Measurements from ENCODE around the gene RAB4B. TPM values are rescaled to one million over a fixed set of nuclear protein-coding genes. Genes with fewer than 3 reads are reported as not detected.

RAB4B gene
- total and polyA plus RNA-seq, 2 of the 13 experiments (the other 11 are each of a cell fraction or from before 2014, with no cell fraction given): 3.3 to 5.4 TPM

GRCh38 chr19:40777937-40778705 lies at the start of gene RAB4B (continued):
- peak; percentile 44; the same call in 1 of the 2 replicates for TF ChIP-seq ZNF574 (CRISPR knock-in tag; IDR thresholded peaks at IDR 0.05)
- TF ChIP-seq ZNF704 (CRISPR knock-in tag; IDR thresholded peaks at IDR 0.05; ENCODE audit: borderline replicate concordance): no peak; the same call in 1 of the 2 replicates
- peak; percentile 74 for TF ChIP-seq PHF8 (CRISPR knock-in tag; IDR thresholded peaks at IDR 0.05)
- peak; percentile 67 for TF ChIP-seq SP1 (IDR thresholded peaks at IDR 0.05)
- TF ChIP-seq SP1 (CRISPR knock-in tag; IDR thresholded peaks at IDR 0.05): peak; percentile 97
- no peak for TF ChIP-seq ZNF792 (CRISPR knock-in tag; IDR thresholded peaks at IDR 0.05)
- TF ChIP-seq PCBP2 (optimal IDR thresholded peaks at IDR 0.05; ENCODE audit: low read depth, low read length, poor library complexity, severe bottlenecking): no peak
- TF ChIP-seq ZBTB8A (CRISPR knock-in tag; IDR thresholded peaks at IDR 0.05; ENCODE audit: borderline replicate concordance, low read depth): no peak
- TF ChIP-seq MAFK (conservative IDR thresholded peaks at IDR 0.05 in 1 of 2, IDR thresholded peaks at IDR 0.05 in 1 of 2; ENCODE audit: low read length in 2 of 2): peak in 1 of 2 experiments; percentile 73; a peak in 2 of 4 replicates
- TF ChIP-seq PRDM4 (CRISPR knock-in tag; IDR thresholded peaks at IDR 0.05; ENCODE audit: borderline replicate concordance): no peak
- TF ChIP-seq REPIN1 (CRISPR knock-in tag; IDR thresholded peaks at IDR 0.05; ENCODE audit: borderline replicate concordance, low read depth): peak; percentile 38; the same call in 1 of the 2 replicates
- TF ChIP-seq ZNF430 (CRISPR knock-in tag; IDR thresholded peaks at IDR 0.05): peak; percentile 73; the same call in 1 of the 2 replicates
- no peak for TF ChIP-seq SOX6 (IDR thresholded peaks at IDR 0.05)
- peak; percentile 21; the same call in 1 of the 2 replicates for TF ChIP-seq SOX6 (CRISPR knock-in tag; IDR thresholded peaks at IDR 0.05)
- TF ChIP-seq CERS6 (CRISPR knock-in tag; IDR thresholded peaks at IDR 0.05): no peak
- peak; percentile 41; the same call in 1 of the 2 replicates for TF ChIP-seq TAF1 (CRISPR knock-in tag; IDR thresholded peaks at IDR 0.05)
- TF ChIP-seq NFYB (CRISPR knock-in tag; IDR thresholded peaks at IDR 0.05): peak; percentile 97
- TF ChIP-seq JUND (CRISPR knock-in tag; IDR thresholded peaks at IDR 0.05): no peak
- TF ChIP-seq KMT2A (CRISPR knock-in tag; IDR thresholded peaks at IDR 0.05): no peak
- no peak for TF ChIP-seq MBNL3 (CRISPR knock-in tag; conservative IDR thresholded peaks at IDR 0.05)
- TF ChIP-seq CENPX (CRISPR knock-in tag; IDR thresholded peaks at IDR 0.05): no peak
- 0 out of 2 replicates have a peak, but pooled peaks have one; percentile 49 for TF ChIP-seq PITX1 (CRISPR knock-in tag; IDR thresholded peaks at IDR 0.05)
